Mesothelial cell of epicardium (in vitro differentiated cells): ENCODE results near the gene EIF2S2. TPM values are rescaled to one million over a fixed set of nuclear protein-coding genes. Genes with fewer than 3 reads are reported as not detected.
A peak's percentile ranks its signal among the peaks of the same experiment; 100 is the strongest.

Source experiments
- DNase-seq, 2 experiments: peaks; one replicate each; pipeline ENCODE4 v3.0.0; 2021; ENCODE audit warnings: low spot score in 2 of 2; ENCODE audit not compliant: unreplicated experiment in 2 of 2
- H3K27ac Mint-ChIP-seq: 2 replicates; pipeline ENCODE4 v1.8.0; 2021; ENCODE audit warnings: mixed read lengths
- H3K27me3 Mint-ChIP-seq: 2 replicates; pipeline ENCODE4 v1.8.0; 2021; ENCODE audit warnings: low read depth, mixed read lengths
- H3K36me3 Mint-ChIP-seq: 2 replicates; pipeline ENCODE4 v1.8.0; 2021; ENCODE audit warnings: mixed read lengths
- H3K4me1 Mint-ChIP-seq: 2 replicates; pipeline ENCODE4 v1.8.0; 2021; ENCODE audit warnings: mixed read lengths
- H3K4me3 Mint-ChIP-seq: 2 replicates; pipeline ENCODE4 v1.8.0; 2021; ENCODE audit warnings: mild to moderate bottlenecking, moderate library complexity, mixed read lengths
- H3K9me3 Mint-ChIP-seq: 2 replicates; pipeline ENCODE4 v1.8.0; 2021; ENCODE audit warnings: mixed read lengths
- CTCF ChIP-seq: fragments of 200-600 bp; sonication (generic); IDR thresholded peaks from one replicate; pipeline ENCODE4 v1.5.0; 2021; ENCODE audit warnings: antibody characterized with exemption; ENCODE audit not compliant: unreplicated experiment
- total RNA-seq: library from RNA; stranded (reverse); gene quantifications from 3 replicates; pipeline ENCODE4 v1.2.1, GENCODE V29; 2021

EIF2S2 gene
- total RNA-seq, 1 donor from 2014 or later: 45.5 TPM

- no peak for TF ChIP-seq CTCF
- peaks cover 48% of the 10 kb centered on the region for H3K36me3 Mint-ChIP-seq
- no peaks in the 10 kb centered on the region for H3K4me1 Mint-ChIP-seq
- peak overlapping the region; percentile 16 for H3K27ac Mint-ChIP-seq
- H3K27me3 Mint-ChIP-seq: no peaks in the 10 kb centered on the region
- no peak overlapping the region for H3K4me3 Mint-ChIP-seq
- H3K9me3 Mint-ChIP-seq: no peaks in the 10 kb centered on the region
- no peak for DNase-seq
Measured at GRCh38 chr20:34089655-34090345, 22.2 kb downstream of the EIF2S2 start.

- no peak overlapping the region for H3K27ac Mint-ChIP-seq
- peaks cover 47% of the 10 kb centered on the region for H3K36me3 Mint-ChIP-seq
Measured at GRCh38 chr20:34089175-34089479, 22.9 kb downstream of the EIF2S2 start.

GRCh38 chr20:34088305-34089174 lies 23.5 kb downstream of the EIF2S2 start:
- H3K36me3 Mint-ChIP-seq: peaks cover 45% of the 10 kb centered on the region
- peak overlapping the region; percentile 44 for H3K27ac Mint-ChIP-seq
- H3K9me3 Mint-ChIP-seq: no peaks in the 10 kb centered on the region
- H3K4me3 Mint-ChIP-seq: no peak overlapping the region
- no peak for TF ChIP-seq CTCF
- H3K4me1 Mint-ChIP-seq: peaks cover under 1% of the 10 kb centered on the region
- no peak for DNase-seq
- H3K27me3 Mint-ChIP-seq: no peaks in the 10 kb centered on the region

More at GRCh38 chr20:34089175-34089479, 22.9 kb downstream of the EIF2S2 start:
- no peaks in the 10 kb centered on the region for H3K9me3 Mint-ChIP-seq
- no peaks in the 10 kb centered on the region for H3K27me3 Mint-ChIP-seq
- TF ChIP-seq CTCF: no peak
- no peak for DNase-seq
- no peak overlapping the region for H3K4me3 Mint-ChIP-seq
- no peaks in the 10 kb centered on the region for H3K4me1 Mint-ChIP-seq

- Mint-ChIP-seq H3K4me1 (peaks cover 6% of the 10 kb centered on the region), H3K27me3 (no peaks in the 10 kb centered on the region), H3K36me3 (peaks cover 34% of the 10 kb centered on the region), H3K9me3 (no peaks in the 10 kb centered on the region), H3K27ac (peak overlapping the region; percentile 4), H3K4me3 (no peak overlapping the region)
- DNase-seq: no peak
- no peak for TF ChIP-seq CTCF
Measured at GRCh38 chr20:34085544-34086040, 26.5 kb downstream of the EIF2S2 start.

- Mint-ChIP-seq H3K9me3 (no peaks in the 10 kb centered on the region), H3K27ac (peak overlapping the region; percentile 27)
Measured at GRCh38 chr20:34084227-34084923, 27.7 kb downstream of the EIF2S2 start.

More at GRCh38 chr20:34084227-34084923, 27.7 kb downstream of the EIF2S2 start:
- DNase-seq: no peak
- Mint-ChIP-seq H3K4me1 (peaks cover 6% of the 10 kb centered on the region), H3K36me3 (peaks cover 31% of the 10 kb centered on the region), H3K4me3 (no peak overlapping the region), H3K27me3 (no peaks in the 10 kb centered on the region)
- no peak for TF ChIP-seq CTCF
